SK-N-SH (cell line): Measurements from ENCODE around the gene TMEM259.

Experiments used
- EP300 ChIP-seq, 2 experiments: IDR thresholded peaks; 2 replicates each; pipeline versions ENCODE4 v1.4.0 to v1.6.1; 2012; ENCODE audit warnings: borderline replicate concordance in 1 of 2, low read depth in 1 of 2, low read length in 1 of 2
- GABPA ChIP-seq: IDR thresholded peaks from 2 replicates; pipeline ENCODE4 v1.4.0; 2012; ENCODE audit warnings: low read depth, mild to moderate bottlenecking
- MXI1 ChIP-seq: IDR thresholded peaks from 2 replicates; pipeline ENCODE4 v1.6.1; 2012; ENCODE audit warnings: mild to moderate bottlenecking, low read depth, low read length, improper control_type of control experiment
- SIN3A ChIP-seq: IDR thresholded peaks from 2 replicates; pipeline ENCODE4 v1.6.1; 2012; ENCODE audit warnings: low read depth, mild to moderate bottlenecking, low read length, moderate library complexity, borderline replicate concordance
- TEAD4 ChIP-seq: IDR thresholded peaks from 2 replicates; pipeline ENCODE4 v1.4.0; 2012; ENCODE audit warnings: mild to moderate bottlenecking, borderline replicate concordance; ENCODE audit not compliant: insufficient read depth
- YY1 ChIP-seq: IDR thresholded peaks from 2 replicates; pipeline ENCODE4 v1.4.0; 2012; ENCODE audit warnings: low read depth, mild to moderate bottlenecking
- TF ChIP-seq, protein P1 (sequence below): fragments of 200-600 bp; sonication (generic); IDR thresholded peaks from 2 replicates; pipeline ENCODE4 v1.6.1; 2017; ENCODE audit warnings: antibody characterized with exemption, mild to moderate bottlenecking, moderate library complexity
- TF ChIP-seq, protein P2 (sequence below): IDR thresholded peaks from 2 replicates; pipeline ENCODE4 v1.6.1; 2012; ENCODE audit warnings: mild to moderate bottlenecking, low read depth, low read length, moderate library complexity

DNA sequence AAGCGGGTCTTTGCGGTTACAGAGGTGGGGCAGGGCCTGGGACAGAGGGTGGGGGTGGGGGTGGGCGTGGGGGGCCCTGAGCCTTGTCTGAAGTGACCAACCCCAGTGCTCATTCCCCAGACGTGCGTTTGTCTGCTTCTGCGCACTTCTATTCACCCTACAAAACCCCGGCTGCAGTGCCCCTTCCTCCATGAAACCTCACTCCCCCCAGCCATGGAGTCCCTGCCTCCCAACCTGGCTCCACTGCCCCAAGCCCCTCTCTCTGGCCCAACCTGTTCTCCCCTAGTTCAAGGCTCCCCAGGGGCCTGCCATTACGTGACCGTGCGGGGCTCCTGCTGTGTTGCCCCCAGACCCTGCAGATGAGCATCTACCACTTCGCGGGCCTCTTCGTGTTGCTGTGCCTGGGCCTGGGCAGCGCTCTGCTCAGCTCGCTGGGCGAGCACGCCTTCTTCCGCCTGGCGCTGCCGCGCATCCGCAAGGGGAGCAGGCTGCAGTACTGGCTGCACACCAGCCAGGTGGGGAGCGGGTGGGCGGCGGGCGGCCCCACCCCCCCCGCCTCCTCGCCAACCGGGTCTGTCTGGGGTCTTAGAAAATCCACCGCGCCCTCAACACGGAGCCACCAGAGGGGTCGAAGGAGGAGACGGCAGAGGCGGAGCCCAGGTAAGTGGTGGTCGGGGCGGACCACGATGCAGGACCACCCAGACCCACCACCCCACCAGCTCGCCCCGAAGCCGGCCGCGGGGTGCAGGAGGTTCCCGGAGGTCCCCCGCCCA lies 12.5 kb downstream of the TMEM259 start:
- TF ChIP-seq, protein P1, sequence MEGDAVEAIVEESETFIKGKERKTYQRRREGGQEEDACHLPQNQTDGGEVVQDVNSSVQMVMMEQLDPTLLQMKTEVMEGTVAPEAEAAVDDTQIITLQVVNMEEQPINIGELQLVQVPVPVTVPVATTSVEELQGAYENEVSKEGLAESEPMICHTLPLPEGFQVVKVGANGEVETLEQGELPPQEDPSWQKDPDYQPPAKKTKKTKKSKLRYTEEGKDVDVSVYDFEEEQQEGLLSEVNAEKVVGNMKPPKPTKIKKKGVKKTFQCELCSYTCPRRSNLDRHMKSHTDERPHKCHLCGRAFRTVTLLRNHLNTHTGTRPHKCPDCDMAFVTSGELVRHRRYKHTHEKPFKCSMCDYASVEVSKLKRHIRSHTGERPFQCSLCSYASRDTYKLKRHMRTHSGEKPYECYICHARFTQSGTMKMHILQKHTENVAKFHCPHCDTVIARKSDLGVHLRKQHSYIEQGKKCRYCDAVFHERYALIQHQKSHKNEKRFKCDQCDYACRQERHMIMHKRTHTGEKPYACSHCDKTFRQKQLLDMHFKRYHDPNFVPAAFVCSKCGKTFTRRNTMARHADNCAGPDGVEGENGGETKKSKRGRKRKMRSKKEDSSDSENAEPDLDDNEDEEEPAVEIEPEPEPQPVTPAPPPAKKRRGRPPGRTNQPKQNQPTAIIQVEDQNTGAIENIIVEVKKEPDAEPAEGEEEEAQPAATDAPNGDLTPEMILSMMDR, result no peak
- TF ChIP-seq GABPA (no peak), MXI1 (no peak), TEAD4 (no peak), YY1 (no peak), EP300 (IDR thresholded peaks at IDR 0.05; ENCODE audit: borderline replicate concordance in 1 of 2, low read depth in 1 of 2, low read length in 1 of 2) (no peak), SIN3A (no peak)
- TF ChIP-seq, protein P2, sequence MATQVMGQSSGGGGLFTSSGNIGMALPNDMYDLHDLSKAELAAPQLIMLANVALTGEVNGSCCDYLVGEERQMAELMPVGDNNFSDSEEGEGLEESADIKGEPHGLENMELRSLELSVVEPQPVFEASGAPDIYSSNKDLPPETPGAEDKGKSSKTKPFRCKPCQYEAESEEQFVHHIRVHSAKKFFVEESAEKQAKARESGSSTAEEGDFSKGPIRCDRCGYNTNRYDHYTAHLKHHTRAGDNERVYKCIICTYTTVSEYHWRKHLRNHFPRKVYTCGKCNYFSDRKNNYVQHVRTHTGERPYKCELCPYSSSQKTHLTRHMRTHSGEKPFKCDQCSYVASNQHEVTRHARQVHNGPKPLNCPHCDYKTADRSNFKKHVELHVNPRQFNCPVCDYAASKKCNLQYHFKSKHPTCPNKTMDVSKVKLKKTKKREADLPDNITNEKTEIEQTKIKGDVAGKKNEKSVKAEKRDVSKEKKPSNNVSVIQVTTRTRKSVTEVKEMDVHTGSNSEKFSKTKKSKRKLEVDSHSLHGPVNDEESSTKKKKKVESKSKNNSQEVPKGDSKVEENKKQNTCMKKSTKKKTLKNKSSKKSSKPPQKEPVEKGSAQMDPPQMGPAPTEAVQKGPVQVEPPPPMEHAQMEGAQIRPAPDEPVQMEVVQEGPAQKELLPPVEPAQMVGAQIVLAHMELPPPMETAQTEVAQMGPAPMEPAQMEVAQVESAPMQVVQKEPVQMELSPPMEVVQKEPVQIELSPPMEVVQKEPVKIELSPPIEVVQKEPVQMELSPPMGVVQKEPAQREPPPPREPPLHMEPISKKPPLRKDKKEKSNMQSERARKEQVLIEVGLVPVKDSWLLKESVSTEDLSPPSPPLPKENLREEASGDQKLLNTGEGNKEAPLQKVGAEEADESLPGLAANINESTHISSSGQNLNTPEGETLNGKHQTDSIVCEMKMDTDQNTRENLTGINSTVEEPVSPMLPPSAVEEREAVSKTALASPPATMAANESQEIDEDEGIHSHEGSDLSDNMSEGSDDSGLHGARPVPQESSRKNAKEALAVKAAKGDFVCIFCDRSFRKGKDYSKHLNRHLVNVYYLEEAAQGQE, result no peak
